ENCODE measurements around the gene PIEZO2. TPM values are rescaled to one million over a fixed set of nuclear protein-coding genes. Genes with fewer than 3 reads are reported as not detected.
A peak's percentile ranks its signal among the peaks of the same experiment; 100 is the strongest.

PIEZO2 gene
- total and polyA plus RNA-seq, 7 donors: 1.4 to 35.2 (median 25.1) TPM; not detected in 1

GRCh38 chr18:10890022-10890421 lies 259.3 kb downstream of the PIEZO2 start:
- Histone ChIP-seq H3K27me3 (no peaks in the 10 kb centered on the region), H3K36me3 (no peaks in the 10 kb centered on the region), H3K9me3 (no peaks in the 10 kb centered on the region), H3K4me3 (no peak overlapping the region), H3K27ac (no peak overlapping the region), H3K4me1 (peaks cover 0 to 7% (median 3%) of the 10 kb centered on the region in 4 donors)
- no peak for TF ChIP-seq EP300 (IDR thresholded peaks at IDR 0.05)
- no peak for TF ChIP-seq POLR2A (IDR thresholded peaks at IDR 0.05)
- TF ChIP-seq, protein P1, sequence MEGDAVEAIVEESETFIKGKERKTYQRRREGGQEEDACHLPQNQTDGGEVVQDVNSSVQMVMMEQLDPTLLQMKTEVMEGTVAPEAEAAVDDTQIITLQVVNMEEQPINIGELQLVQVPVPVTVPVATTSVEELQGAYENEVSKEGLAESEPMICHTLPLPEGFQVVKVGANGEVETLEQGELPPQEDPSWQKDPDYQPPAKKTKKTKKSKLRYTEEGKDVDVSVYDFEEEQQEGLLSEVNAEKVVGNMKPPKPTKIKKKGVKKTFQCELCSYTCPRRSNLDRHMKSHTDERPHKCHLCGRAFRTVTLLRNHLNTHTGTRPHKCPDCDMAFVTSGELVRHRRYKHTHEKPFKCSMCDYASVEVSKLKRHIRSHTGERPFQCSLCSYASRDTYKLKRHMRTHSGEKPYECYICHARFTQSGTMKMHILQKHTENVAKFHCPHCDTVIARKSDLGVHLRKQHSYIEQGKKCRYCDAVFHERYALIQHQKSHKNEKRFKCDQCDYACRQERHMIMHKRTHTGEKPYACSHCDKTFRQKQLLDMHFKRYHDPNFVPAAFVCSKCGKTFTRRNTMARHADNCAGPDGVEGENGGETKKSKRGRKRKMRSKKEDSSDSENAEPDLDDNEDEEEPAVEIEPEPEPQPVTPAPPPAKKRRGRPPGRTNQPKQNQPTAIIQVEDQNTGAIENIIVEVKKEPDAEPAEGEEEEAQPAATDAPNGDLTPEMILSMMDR (IDR thresholded peaks at IDR 0.05): no peak
- no peak for TF ChIP-seq POLR2AphosphoS5 (IDR thresholded peaks at IDR 0.05)
- intact Hi-C loops (cut with DNase I): no loop called here
- 81 to 85% methylated on average over 1 of the region's 1 CpG for WGBS, 2 donors
- no peak for DNase-seq

DNA sequence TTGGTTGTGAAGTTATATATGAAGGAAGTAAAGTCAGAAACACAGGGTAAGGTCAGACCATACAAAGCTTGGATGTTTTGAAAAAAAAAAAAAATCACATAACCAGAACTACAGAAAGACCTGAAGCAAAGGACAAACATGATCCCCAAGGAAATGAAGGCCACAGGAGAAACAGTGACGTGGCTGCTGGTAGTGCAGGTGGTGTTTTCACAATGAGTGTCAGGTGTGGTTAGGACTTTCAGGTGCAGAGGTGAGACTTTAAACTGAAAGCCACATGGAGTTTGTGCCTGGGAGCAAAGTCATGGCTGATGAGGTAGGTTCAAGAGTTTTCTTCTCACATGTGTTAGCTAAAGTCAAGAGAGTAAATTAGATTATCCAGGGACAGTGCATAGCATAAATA lies 270.7 kb downstream of the PIEZO2 start:
- Histone ChIP-seq H3K27me3 (no peaks in the 10 kb centered on the region), H3K4me3 (no peak overlapping the region), H3K4me1 (no peaks in the 10 kb centered on the region), H3K9me3 (no peaks in the 10 kb centered on the region), H3K27ac (no peak overlapping the region), H3K36me3 (no peaks in the 10 kb centered on the region)
- 46 to 58% methylated on average over 1 of the region's 1 CpG for WGBS, 2 donors
- DNase-seq: no peak
- intact Hi-C loops (cut with DNase I): no loop called here
- TF ChIP-seq, protein P1 (IDR thresholded peaks at IDR 0.05): no peak
- TF ChIP-seq EP300 (IDR thresholded peaks at IDR 0.05) (no peak), POLR2AphosphoS5 (IDR thresholded peaks at IDR 0.05) (no peak), POLR2A (IDR thresholded peaks at IDR 0.05) (no peak)

DNA sequence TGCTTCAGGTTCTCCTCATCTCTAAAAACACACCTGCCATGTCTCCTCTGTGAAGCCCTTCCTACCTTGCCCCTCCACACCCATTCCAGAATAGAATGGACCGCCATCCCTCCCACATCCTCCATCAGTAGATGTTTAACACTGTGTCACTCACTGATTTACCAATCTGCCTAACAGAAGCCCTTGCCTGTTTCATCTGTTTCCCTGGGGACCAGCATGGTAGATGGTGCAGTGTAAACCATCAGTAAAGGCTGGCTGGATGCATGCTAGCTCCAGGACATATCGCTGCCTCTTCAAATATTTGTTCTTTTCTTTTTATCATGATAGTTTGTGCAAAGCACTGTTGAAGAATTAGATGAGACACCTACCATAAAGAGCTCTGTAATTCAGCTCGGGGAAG lies 271.4 kb downstream of the PIEZO2 start:
- DNase-seq: no peak
- H3K4me3 ChIP-seq: no peak overlapping the region
- H3K27ac ChIP-seq: no peak overlapping the region
- intact Hi-C loops (cut with DNase I): no loop called here
- 53 to 78% methylated on average over 3 of the region's 3 CpGs for WGBS, 2 donors
- no peaks in the 10 kb centered on the region for H3K36me3 ChIP-seq
- TF ChIP-seq POLR2AphosphoS5 (IDR thresholded peaks at IDR 0.05) (no peak), EP300 (IDR thresholded peaks at IDR 0.05) (no peak), POLR2A (IDR thresholded peaks at IDR 0.05) (no peak)
- TF ChIP-seq, protein P1 (IDR thresholded peaks at IDR 0.05): no peak
- H3K27me3 ChIP-seq: no peaks in the 10 kb centered on the region
- H3K4me1 ChIP-seq: peaks cover 0 to 4% (median under 1%) of the 10 kb centered on the region in 4 donors
- no peaks in the 10 kb centered on the region for H3K9me3 ChIP-seq

GRCh38 chr18:10875811-10876210 lies 273.6 kb downstream of the PIEZO2 start:
- no peak overlapping the region for H3K27ac ChIP-seq
- H3K9me3 ChIP-seq: no peaks in the 10 kb centered on the region
- no peaks in the 10 kb centered on the region for H3K27me3 ChIP-seq
- no peaks in the 10 kb centered on the region for H3K36me3 ChIP-seq
- no peak overlapping the region for H3K4me3 ChIP-seq
- WGBS, 2 donors: 41 to 70% methylated on average over 2 of the region's 2 CpGs
- no peak for TF ChIP-seq POLR2AphosphoS5 (IDR thresholded peaks at IDR 0.05)
- no peak for TF ChIP-seq POLR2A (IDR thresholded peaks at IDR 0.05)
- no peak for TF ChIP-seq EP300 (IDR thresholded peaks at IDR 0.05)
- TF ChIP-seq, protein P1 (IDR thresholded peaks at IDR 0.05): no peak
- H3K4me1 ChIP-seq: peaks cover 0 to 24% (median 14%) of the 10 kb centered on the region in 4 donors
- intact Hi-C loops (cut with DNase I): no loop called here
- DNase-seq: no peak

DNA sequence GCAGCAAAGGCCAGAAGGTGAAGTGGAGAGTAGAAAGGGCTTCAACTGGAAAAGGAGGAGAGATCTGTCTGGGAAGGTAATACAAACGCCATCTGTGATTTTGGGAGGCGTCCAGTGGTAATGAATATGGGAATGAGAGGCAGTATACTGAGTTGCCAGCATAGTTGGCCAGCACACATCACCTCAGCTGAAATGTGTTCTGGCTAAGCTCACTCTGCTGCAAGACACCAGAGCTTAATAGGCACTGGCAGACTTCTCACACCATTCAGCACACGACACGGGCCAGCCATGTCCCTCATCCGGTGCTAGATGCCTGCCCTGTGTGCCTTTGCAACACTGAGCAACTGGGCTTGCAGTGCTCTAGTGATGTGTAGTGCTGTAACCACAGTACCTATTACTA lies 277.1 kb downstream of the PIEZO2 start:
- TF ChIP-seq POLR2AphosphoS5 (IDR thresholded peaks at IDR 0.05): peak in 2 of 4 donors; percentile 78 to 82
- no peak for TF ChIP-seq POLR2A (IDR thresholded peaks at IDR 0.05)
- intact Hi-C loops (cut with DNase I): no loop called here
- Histone ChIP-seq H3K36me3 (no peaks in the 10 kb centered on the region), H3K4me1 (peaks cover 0 to 24% (median 14%) of the 10 kb centered on the region in 4 donors), H3K9me3 (no peaks in the 10 kb centered on the region), H3K4me3 (no peak overlapping the region), H3K27me3 (no peaks in the 10 kb centered on the region), H3K27ac (peak overlapping the region in 1 of 4 donors; percentile 5)
- peak; percentile 74 for DNase-seq
- 74 to 78% methylated on average over 5 of the region's 5 CpGs for WGBS, 2 donors
